ENCODE data around the gene MAP2K7.
A peak's percentile ranks its signal among the peaks of the same experiment; 100 is the strongest.

The MAP2K7 gene

GRCh38 chr19:7899751-7900378, 3.8 kb upstream of the MAP2K7 start:
- no peak overlapping the region for H3K4me3 ChIP-seq (ENCODE audit: low read length)
- TF ChIP-seq CTCF (IDR thresholded peaks at IDR 0.05; ENCODE audit: insufficient read depth, low read depth, low read length, missing control alignments), result no peak
- no peak for DNase-seq (ENCODE audit: low read depth)

GRCh38 chr19:7900401-7900870, 3.2 kb upstream of the MAP2K7 start:
- no peak for DNase-seq (ENCODE audit: low read depth)
- no peak overlapping the region for H3K4me3 ChIP-seq (ENCODE audit: low read length)
- TF ChIP-seq CTCF (IDR thresholded peaks at IDR 0.05; ENCODE audit: insufficient read depth, low read depth, low read length, missing control alignments), result no peak

- H3K4me3 ChIP-seq (ENCODE audit: low read length), result no peak overlapping the region
- no peak for TF ChIP-seq CTCF (IDR thresholded peaks at IDR 0.05; ENCODE audit: insufficient read depth, low read depth, low read length, missing control alignments)
- peak; percentile 40 for DNase-seq (ENCODE audit: low read depth)
Observed at GRCh38 chr19:7900931-7901330, 2.7 kb upstream of the MAP2K7 start.

GRCh38 chr19:7901337-7901736, 2.3 kb upstream of the MAP2K7 start:
- DNase-seq (ENCODE audit: low read depth), result no peak
- no peak for TF ChIP-seq CTCF (IDR thresholded peaks at IDR 0.05; ENCODE audit: insufficient read depth, low read depth, low read length, missing control alignments)
- no peak overlapping the region for H3K4me3 ChIP-seq (ENCODE audit: low read length)

GRCh38 chr19:7902796-7903243, 857 bp upstream of the MAP2K7 start:
- peak overlapping the region; percentile 92 for H3K4me3 ChIP-seq (ENCODE audit: low read length)
- no peak for TF ChIP-seq CTCF (IDR thresholded peaks at IDR 0.05; ENCODE audit: insufficient read depth, low read depth, low read length, missing control alignments)
- peak; percentile 51 for DNase-seq (ENCODE audit: low read depth)

- TF ChIP-seq CTCF (IDR thresholded peaks at IDR 0.05; ENCODE audit: insufficient read depth, low read depth, low read length, missing control alignments), result no peak
- peak overlapping the region; percentile 88 for H3K4me3 ChIP-seq (ENCODE audit: low read length)
- no peak for DNase-seq (ENCODE audit: low read depth)
Observed at GRCh38 chr19:7904074-7905020, 670 bp downstream of the MAP2K7 start.

Measured in epithelial cell of esophagus (primary cell).